Transverse colon (tissue), 4 donors: ENCODE measurements around the gene FAAH. TPM values are rescaled to one million over a fixed set of nuclear protein-coding genes. Genes with fewer than 3 reads are reported as not detected.

Experiments
- DNase-seq: peaks from one replicate; pipeline ENCODE4 v3.0.0-alpha.2; 2019
- H3K27ac ChIP-seq, 4 donors: fragments of 200-600 bp; sonication (generic); 2 replicates each; pipeline ENCODE4 v1.5.1; 2016 to 2018; ENCODE audit warnings: inconsistent platforms in 4 of 4
- H3K27me3 ChIP-seq: fragments of 200-600 bp; sonication (generic); 2 replicates; pipeline ENCODE4 v1.5.1; 2017; ENCODE audit warnings: inconsistent platforms
- H3K36me3 ChIP-seq, 4 donors: fragments of 200-600 bp; sonication (generic); 2 replicates each; pipeline ENCODE4 v1.5.1; 2017 to 2019; ENCODE audit warnings: inconsistent platforms in 4 of 4
- H3K4me1 ChIP-seq, 4 donors: fragments of 200-600 bp; sonication (generic); 2 replicates each; pipeline ENCODE4 v1.5.1; 2017 to 2020; ENCODE audit warnings: inconsistent platforms in 4 of 4
- H3K4me3 ChIP-seq, 4 donors: fragments of 200-600 bp; sonication (generic); 1 replicate in 1 of 4; 2 replicates in 3 of 4; pipeline versions ENCODE4 v1.5.1 to v1.6.1; 2017 to 2019; ENCODE audit warnings: inconsistent platforms in 4 of 4
- H3K9me3 ChIP-seq, 2 donors: fragments of 200-600 bp; sonication (generic); 2 replicates each; pipeline ENCODE4 v1.5.1; 2017 to 2019; ENCODE audit warnings: inconsistent platforms in 2 of 2
- EP300 ChIP-seq: sonication (generic); formaldehyde crosslinking; IDR thresholded peaks from one replicate; pipeline ENCODE4 v1.6.1; 2017; ENCODE audit warnings: antibody characterized with exemption, low read depth
- POLR2A ChIP-seq: fragments of 450-650 bp; IDR thresholded peaks from one replicate; pipeline ENCODE4 v1.6.1; 2016; ENCODE audit warnings: antibody characterized with exemption, mild to moderate bottlenecking, moderate library complexity
- POLR2AphosphoS5 ChIP-seq, 3 donors: sonication (generic); formaldehyde crosslinking; IDR thresholded peaks; one replicate each; pipeline ENCODE4 v1.6.1; 2016; ENCODE audit warnings: antibody characterized with exemption in 3 of 3
- WGBS, 2 donors: methylation state at CpG; one replicate each; pipeline ENCODE4 v1.1.5; 2018; ENCODE audit warnings: low coverage in 1 of 2; 5-methylcytosine and 5-hydroxymethylcytosine counted together
- in situ Hi-C, 4 donors: fragments of 200-750 bp; cut with MboI; loops; one replicate each; pipeline versions ENCODE4 v1.15.0 to v1.15.1; 2017; ENCODE audit warnings: low sequenced_read_pairs in 3 of 4, low pct_ligation_motif_present in 1 of 4, low pct_unique_long_range_greater_than_20kb in 1 of 4
- intact Hi-C: fragments of 100-400 bp; cut with DNase I; formaldehyde crosslinking; loops from one replicate; pipeline ENCODE4 v1.15.1; 2023; ENCODE audit warnings: low total_unique reads
- total RNA-seq, 4 donors: library from RNA; depleted of rRNA; stranded (reverse); fragments of >200 nt; gene quantifications; one replicate each; pipeline ENCODE4 v1.1.0, GENCODE V29; 2016
- TF ChIP-seq, protein P1 (sequence below), 5 experiments: fragments of 200-600 bp in 3 of 5; fragments of 450-650 bp in 2 of 5; sonication (generic) in 3 of 5; IDR thresholded peaks; 1 replicate in 2 of 5; 2 replicates in 3 of 5; pipeline ENCODE4 v1.5.1; 2016 to 2017; ENCODE audit warnings: antibody characterized with exemption in 5 of 5, inconsistent platforms in 3 of 5, mild to moderate bottlenecking in 2 of 5, moderate library complexity in 1 of 5

Gene FAAH
- total RNA-seq, 4 donors from 2014 or later = 90.8 to 349 (median 141) TPM

DNA sequence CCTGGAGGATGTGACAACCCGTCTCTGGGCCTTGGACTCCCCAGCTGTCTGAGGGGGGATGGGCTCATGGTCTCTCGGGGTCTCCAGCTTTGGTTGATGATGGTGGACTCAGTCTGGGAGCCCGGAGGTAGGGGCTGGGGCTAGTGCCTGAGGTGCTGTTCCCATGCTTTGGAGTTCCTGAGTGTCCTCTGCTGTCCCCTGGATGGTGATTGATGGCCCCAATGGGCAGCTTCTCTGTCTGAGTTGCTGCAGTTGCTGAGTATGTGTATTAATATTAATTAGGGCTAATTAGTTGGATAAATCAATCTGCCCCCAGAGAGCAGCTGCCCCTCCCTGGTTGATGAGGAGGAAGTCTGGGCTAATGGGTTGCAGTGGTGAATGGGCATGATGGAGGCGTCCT lies 30.6 kb downstream of the FAAH start:
- Histone ChIP-seq H3K4me3 (no peak overlapping the region), H3K27ac (no peak overlapping the region), H3K36me3 (no peaks in the 10 kb centered on the region), H3K4me1 (no peaks in the 10 kb centered on the region), H3K9me3 (no peaks in the 10 kb centered on the region), H3K27me3 (peaks cover 15% of the 10 kb centered on the region)
- WGBS, 2 donors = 80% methylated on average over 4 of the region's 4 CpGs; no CpG with 5 or more reads in 1 of the 2 donors
- in situ Hi-C loops (loop anchor here in 1 of 4 donors (25.0 kb wide), 1 partner anchor 313 kb away; no protein-coding TSS in a partner anchor), intact Hi-C loops (no loop called here)
- DNase-seq = no peak
- TF ChIP-seq POLR2A (no peak), POLR2AphosphoS5 (IDR thresholded peaks at IDR 0.05) (no peak), EP300 (no peak)
- TF ChIP-seq, protein P1, sequence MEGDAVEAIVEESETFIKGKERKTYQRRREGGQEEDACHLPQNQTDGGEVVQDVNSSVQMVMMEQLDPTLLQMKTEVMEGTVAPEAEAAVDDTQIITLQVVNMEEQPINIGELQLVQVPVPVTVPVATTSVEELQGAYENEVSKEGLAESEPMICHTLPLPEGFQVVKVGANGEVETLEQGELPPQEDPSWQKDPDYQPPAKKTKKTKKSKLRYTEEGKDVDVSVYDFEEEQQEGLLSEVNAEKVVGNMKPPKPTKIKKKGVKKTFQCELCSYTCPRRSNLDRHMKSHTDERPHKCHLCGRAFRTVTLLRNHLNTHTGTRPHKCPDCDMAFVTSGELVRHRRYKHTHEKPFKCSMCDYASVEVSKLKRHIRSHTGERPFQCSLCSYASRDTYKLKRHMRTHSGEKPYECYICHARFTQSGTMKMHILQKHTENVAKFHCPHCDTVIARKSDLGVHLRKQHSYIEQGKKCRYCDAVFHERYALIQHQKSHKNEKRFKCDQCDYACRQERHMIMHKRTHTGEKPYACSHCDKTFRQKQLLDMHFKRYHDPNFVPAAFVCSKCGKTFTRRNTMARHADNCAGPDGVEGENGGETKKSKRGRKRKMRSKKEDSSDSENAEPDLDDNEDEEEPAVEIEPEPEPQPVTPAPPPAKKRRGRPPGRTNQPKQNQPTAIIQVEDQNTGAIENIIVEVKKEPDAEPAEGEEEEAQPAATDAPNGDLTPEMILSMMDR (IDR thresholded peaks at IDR 0.05) = no peak

DNA sequence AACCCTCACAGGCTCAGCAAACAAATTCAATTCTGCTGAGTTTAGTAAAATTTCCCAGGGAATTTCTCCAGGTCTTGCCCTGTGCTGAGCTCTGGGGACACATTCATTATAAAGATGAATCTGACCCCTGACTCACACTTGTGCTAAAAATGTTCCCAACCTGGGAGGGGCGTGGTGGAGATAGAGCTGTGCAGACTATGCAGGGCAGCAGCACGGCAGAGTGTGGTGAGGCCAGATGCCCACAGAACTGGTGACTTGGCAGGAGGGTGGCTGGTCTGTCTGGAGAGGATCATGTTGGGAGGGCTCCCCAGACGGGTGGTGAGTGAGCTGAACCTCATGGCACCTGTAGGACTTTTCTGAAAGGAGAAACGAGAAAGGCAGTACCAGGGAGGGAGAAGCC lies 31.6 kb downstream of the FAAH start:
- Histone ChIP-seq H3K27me3 (peaks cover 15% of the 10 kb centered on the region), H3K27ac (no peak overlapping the region), H3K36me3 (no peaks in the 10 kb centered on the region), H3K9me3 (no peaks in the 10 kb centered on the region), H3K4me1 (no peaks in the 10 kb centered on the region), H3K4me3 (no peak overlapping the region)
- in situ Hi-C loops (loop anchor here in 1 of 4 donors (25.0 kb wide), 1 partner anchor 312 kb away; no protein-coding TSS in a partner anchor), intact Hi-C loops (no loop called here)
- TF ChIP-seq EP300 = no peak
- TF ChIP-seq, protein P1 (IDR thresholded peaks at IDR 0.05) = no peak
- no peak for TF ChIP-seq POLR2AphosphoS5 (IDR thresholded peaks at IDR 0.05)
- no peak for TF ChIP-seq POLR2A
- DNase-seq = no peak
- 33 to 63% methylated on average over 1 to 4 of the region's 4 CpGs for WGBS, 2 donors

DNA sequence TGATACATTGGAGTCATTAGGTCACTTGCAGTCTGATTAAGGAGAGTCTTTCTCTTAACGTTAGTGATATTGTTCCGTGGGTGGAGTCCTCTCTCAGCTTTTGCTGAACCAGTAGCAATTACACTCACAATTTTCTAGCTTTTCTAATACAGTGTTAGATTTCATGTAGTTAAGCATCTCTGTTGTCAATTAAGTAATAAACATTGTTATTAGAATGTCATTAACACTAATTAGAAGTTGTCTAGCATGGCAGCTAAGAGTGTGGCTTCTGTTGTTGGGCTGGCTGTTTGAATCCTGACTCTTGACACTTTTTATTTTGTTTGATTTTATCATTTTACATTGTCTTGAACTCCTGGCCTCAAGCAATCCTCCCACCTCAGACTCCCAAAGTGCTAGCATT lies 33.4 kb downstream of the FAAH start:
- intact Hi-C loops (no loop called here), in situ Hi-C loops (loop anchor here in 1 of 4 donors (25.0 kb wide), 1 partner anchor 310 kb away; no protein-coding TSS in a partner anchor)
- TF ChIP-seq EP300 = no peak
- TF ChIP-seq POLR2A = no peak
- TF ChIP-seq POLR2AphosphoS5 (IDR thresholded peaks at IDR 0.05) = no peak
- TF ChIP-seq, protein P1 (IDR thresholded peaks at IDR 0.05) = no peak
- peaks cover 15% of the 10 kb centered on the region for H3K27me3 ChIP-seq
- H3K4me3 ChIP-seq = no peak overlapping the region
- no peaks in the 10 kb centered on the region for H3K4me1 ChIP-seq
- H3K36me3 ChIP-seq = no peaks in the 10 kb centered on the region
- no peak for DNase-seq
- no peaks in the 10 kb centered on the region for H3K9me3 ChIP-seq
- H3K27ac ChIP-seq = no peak overlapping the region
- WGBS, 2 donors = 71 to 73% methylated on average over 2 of the region's 2 CpGs

DNA sequence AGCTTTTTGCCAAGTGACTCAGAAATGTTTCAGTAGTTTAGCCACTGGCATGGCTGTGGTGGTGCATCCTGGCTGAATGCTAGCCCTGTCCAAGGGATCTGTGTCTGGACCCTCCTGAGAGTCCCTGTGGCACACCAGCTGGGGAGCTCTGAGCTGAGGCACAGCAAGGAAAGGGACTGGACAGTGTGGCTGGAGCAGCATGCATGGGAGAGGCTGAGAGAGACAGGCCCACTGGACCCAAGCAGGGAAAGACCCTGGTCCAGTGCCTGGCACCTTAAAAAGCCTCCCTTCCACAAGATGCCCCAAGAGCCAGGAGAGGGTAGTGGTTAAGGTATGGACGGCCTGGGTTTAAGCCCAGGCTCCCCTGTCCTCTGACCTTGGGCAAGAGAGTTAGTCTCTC lies 35.3 kb downstream of the FAAH start:
- no peak overlapping the region for H3K4me3 ChIP-seq
- H3K36me3 ChIP-seq = no peaks in the 10 kb centered on the region
- DNase-seq = no peak
- no peaks in the 10 kb centered on the region for H3K9me3 ChIP-seq
- peaks cover 8% of the 10 kb centered on the region for H3K27me3 ChIP-seq
- WGBS, 2 donors = 90% methylated on average over 1 of the region's 1 CpG; no CpG with 5 or more reads in 1 of the 2 donors
- no peak overlapping the region for H3K27ac ChIP-seq
- no peaks in the 10 kb centered on the region for H3K4me1 ChIP-seq
- no peak for TF ChIP-seq POLR2A
- intact Hi-C loops = no loop called here
- in situ Hi-C loops = loop anchor here in 1 of 4 donors (25.0 kb wide), 1 partner anchor 308 kb away; no protein-coding TSS in a partner anchor

DNA sequence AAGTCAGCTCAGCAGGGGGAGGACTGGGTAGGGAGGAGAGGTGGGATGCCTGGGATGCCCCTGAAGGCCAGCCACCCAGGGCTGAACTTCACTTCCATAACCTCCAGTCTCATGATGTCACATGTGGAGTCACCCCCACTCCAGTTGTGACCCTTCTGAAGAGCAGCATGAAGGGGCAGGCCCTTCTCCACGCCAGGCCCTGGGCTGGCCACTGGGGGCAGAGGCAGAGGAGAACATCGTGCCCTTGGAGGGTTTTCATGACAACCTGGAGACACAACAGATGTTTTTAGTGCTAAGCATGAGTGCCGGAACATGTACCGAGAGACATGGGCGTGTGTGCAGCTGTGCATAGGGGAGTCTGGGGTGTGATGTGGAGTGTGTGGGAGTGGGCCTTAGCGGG lies 37.6 kb downstream of the FAAH start:
- Histone ChIP-seq H3K4me3 (no peak overlapping the region), H3K27ac (no peak overlapping the region), H3K36me3 (no peaks in the 10 kb centered on the region), H3K9me3 (no peaks in the 10 kb centered on the region), H3K4me1 (no peaks in the 10 kb centered on the region), H3K27me3 (no peaks in the 10 kb centered on the region)
- in situ Hi-C loops (loop anchor here in 1 of 4 donors (25.0 kb wide), 1 partner anchor 306 kb away; no protein-coding TSS in a partner anchor), intact Hi-C loops (no loop called here)
- TF ChIP-seq EP300 (no peak), POLR2AphosphoS5 (IDR thresholded peaks at IDR 0.05) (no peak), POLR2A (no peak)
- TF ChIP-seq, protein P1 (IDR thresholded peaks at IDR 0.05) = no peak
- DNase-seq = no peak
- 75 to 100% methylated on average over 1 to 6 of the region's 6 CpGs for WGBS, 2 donors
